ENCODE measurements around the gene SCT. TPM values are rescaled to one million over a fixed set of nuclear protein-coding genes. Genes with fewer than 3 reads are reported as not detected.

SCT gene
- total and polyA plus RNA-seq, 4 donors, result not detected

DNA sequence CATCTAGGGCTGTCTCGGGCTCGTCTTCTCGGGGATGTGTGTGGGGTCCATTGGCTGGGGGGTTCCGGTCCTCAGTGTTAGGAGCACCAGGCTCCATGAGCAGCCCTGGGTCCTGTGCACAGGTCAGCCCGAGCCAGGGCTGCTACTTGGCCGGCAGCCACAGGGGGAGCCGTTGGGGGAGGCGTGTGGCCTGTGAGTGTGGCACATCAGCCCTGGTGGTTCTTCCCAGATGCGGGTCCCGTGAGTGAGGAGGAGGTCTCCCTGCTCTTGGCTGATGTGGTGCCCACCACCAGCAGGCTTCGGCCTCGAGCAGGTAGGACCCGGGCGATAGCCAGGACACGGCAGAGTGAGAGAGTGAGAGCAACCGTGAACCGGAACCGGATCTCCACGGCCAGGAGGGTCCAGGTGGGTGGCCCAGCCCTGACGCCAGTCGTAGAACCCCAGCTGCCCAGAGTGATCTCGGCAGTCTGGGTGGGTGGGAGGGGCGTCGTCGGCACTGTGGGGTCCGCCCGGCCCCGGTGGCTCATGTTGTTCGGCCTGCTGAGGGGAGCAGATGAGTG lies 29.7 kb downstream of the SCT start:
- peaks cover 2 to 22% of the 10 kb centered on the region in 2 donors for H3K36me3 ChIP-seq (ENCODE audit: control insufficient read depth in 1 of 2, insufficient read depth in 2 of 2, low read length in 1 of 2)
- no peak for ATAC-seq (ENCODE audit: low FRiP score)
- no peak overlapping the region for H3K4me3 ChIP-seq (ENCODE audit: low read length in 2 of 2)
- no peak for DNase-seq
- 86 to 87% methylated on average over 29 of the region's 29 CpGs for WGBS, 2 donors
- H3K9me3 ChIP-seq (ENCODE audit: control insufficient read depth, low read length), result no peaks in the 10 kb centered on the region
- H3K4me1 ChIP-seq (ENCODE audit: control insufficient read depth in 1 of 2, insufficient read depth in 2 of 2, low read length in 2 of 2), result no peaks in the 10 kb centered on the region
- H3K27me3 ChIP-seq (ENCODE audit: control insufficient read depth in 1 of 2, insufficient read depth in 2 of 2, low read length in 1 of 2), result no peaks in the 10 kb centered on the region
- no peak overlapping the region for H3K27ac ChIP-seq (ENCODE audit: low read depth in 1 of 2, low read length in 2 of 2)
- intact Hi-C loops (cut with DNase I), result no loop called here

- DNase-seq (no peak), ATAC-seq (ENCODE audit: low FRiP score) (no peak)
- no peak overlapping the region for H3K27ac ChIP-seq (ENCODE audit: low read depth in 1 of 2, low read length in 2 of 2)
- no peaks in the 10 kb centered on the region for H3K9me3 ChIP-seq (ENCODE audit: control insufficient read depth, low read length)
- H3K4me3 ChIP-seq (ENCODE audit: low read length in 2 of 2), result no peak overlapping the region
- H3K27me3 ChIP-seq (ENCODE audit: control insufficient read depth in 1 of 2, insufficient read depth in 2 of 2, low read length in 1 of 2), result no peaks in the 10 kb centered on the region
- H3K36me3 ChIP-seq (ENCODE audit: control insufficient read depth in 1 of 2, insufficient read depth in 2 of 2, low read length in 1 of 2), result peaks cover 2 to 17% of the 10 kb centered on the region in 2 donors
- no peaks in the 10 kb centered on the region for H3K4me1 ChIP-seq (ENCODE audit: control insufficient read depth in 1 of 2, insufficient read depth in 2 of 2, low read length in 2 of 2)
- intact Hi-C loops (cut with DNase I), result no loop called here
- 86 to 91% methylated on average over 10 of the region's 10 CpGs for WGBS, 2 donors
These were observed 30.6 kb downstream of the SCT start for GRCh38 chr11:596374-596773.

DNA sequence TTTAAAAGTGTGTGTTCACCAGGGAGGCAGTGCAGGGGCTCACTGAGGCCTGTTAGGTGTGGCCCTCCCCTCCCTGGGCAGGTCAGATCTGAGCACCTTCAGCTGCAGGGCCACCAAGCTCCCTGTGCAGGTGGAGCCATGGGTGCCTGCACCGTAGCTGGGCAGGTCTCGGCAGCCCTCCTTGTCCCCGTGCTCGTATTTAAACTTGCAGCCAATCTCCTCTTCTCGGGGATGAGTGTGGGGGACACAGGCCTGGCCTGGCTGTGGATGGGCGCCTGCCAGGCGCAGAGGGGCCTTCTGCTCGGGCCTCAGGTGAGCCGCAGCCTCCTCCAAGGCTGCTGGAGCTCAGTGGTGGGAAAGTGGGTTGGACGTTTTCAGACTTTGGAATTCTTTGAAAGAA lies 31.6 kb downstream of the SCT start:
- H3K9me3 ChIP-seq (ENCODE audit: control insufficient read depth, low read length), result no peaks in the 10 kb centered on the region
- 89 to 91% methylated on average over 10 of the region's 10 CpGs for WGBS, 2 donors
- no peaks in the 10 kb centered on the region for H3K4me1 ChIP-seq (ENCODE audit: control insufficient read depth in 1 of 2, insufficient read depth in 2 of 2, low read length in 2 of 2)
- no peak overlapping the region for H3K4me3 ChIP-seq (ENCODE audit: low read length in 2 of 2)
- no peaks in the 10 kb centered on the region for H3K27me3 ChIP-seq (ENCODE audit: control insufficient read depth in 1 of 2, insufficient read depth in 2 of 2, low read length in 1 of 2)
- DNase-seq, result no peak
- no peak for ATAC-seq (ENCODE audit: low FRiP score)
- H3K36me3 ChIP-seq (ENCODE audit: control insufficient read depth in 1 of 2, insufficient read depth in 2 of 2, low read length in 1 of 2), result peaks cover 0 to 17% of the 10 kb centered on the region in 2 donors
- intact Hi-C loops (cut with DNase I), result no loop called here
- H3K27ac ChIP-seq (ENCODE audit: low read depth in 1 of 2, low read length in 2 of 2), result no peak overlapping the region

GRCh38 chr11:593347-593746 lies 33.6 kb downstream of the SCT start:
- ATAC-seq (ENCODE audit: low FRiP score) (no peak), DNase-seq (no peak)
- H3K4me3 ChIP-seq (ENCODE audit: low read length in 2 of 2), result no peak overlapping the region
- no peaks in the 10 kb centered on the region for H3K9me3 ChIP-seq (ENCODE audit: control insufficient read depth, low read length)
- H3K27me3 ChIP-seq (ENCODE audit: control insufficient read depth in 1 of 2, insufficient read depth in 2 of 2, low read length in 1 of 2), result no peaks in the 10 kb centered on the region
- peaks cover 3 to 17% of the 10 kb centered on the region in 2 donors for H3K36me3 ChIP-seq (ENCODE audit: control insufficient read depth in 1 of 2, insufficient read depth in 2 of 2, low read length in 1 of 2)
- 92 to 93% methylated on average over 19 to 21 of the region's 21 CpGs for WGBS, 2 donors
- no peaks in the 10 kb centered on the region for H3K4me1 ChIP-seq (ENCODE audit: control insufficient read depth in 1 of 2, insufficient read depth in 2 of 2, low read length in 2 of 2)
- no peak overlapping the region for H3K27ac ChIP-seq (ENCODE audit: low read depth in 1 of 2, low read length in 2 of 2)
- intact Hi-C loops (cut with DNase I), result no loop called here

DNA sequence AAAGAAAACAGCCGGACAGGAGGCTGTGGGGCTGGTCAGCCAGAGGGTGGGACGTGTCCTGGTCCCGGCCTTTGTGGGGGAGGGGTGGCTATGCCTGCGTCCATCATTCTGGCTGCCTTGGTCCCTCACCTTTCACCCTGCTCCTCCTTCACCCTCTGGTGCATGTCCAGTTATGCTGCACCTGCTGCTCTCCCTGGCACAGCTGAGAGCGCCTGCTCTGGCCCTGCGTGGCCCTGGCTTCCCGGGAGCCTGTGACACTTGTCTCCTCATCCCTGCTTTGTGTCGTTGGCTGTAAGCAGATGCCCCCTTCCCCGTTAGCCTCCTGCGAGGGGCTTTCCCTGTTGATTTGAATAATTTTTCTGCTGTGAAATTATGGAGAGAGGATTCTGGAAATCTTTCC lies 34.1 kb downstream of the SCT start:
- intact Hi-C loops (cut with DNase I), result no loop called here
- Histone ChIP-seq H3K4me3 (ENCODE audit: low read length in 2 of 2) (no peak overlapping the region), H3K27me3 (ENCODE audit: control insufficient read depth in 1 of 2, insufficient read depth in 2 of 2, low read length in 1 of 2) (no peaks in the 10 kb centered on the region), H3K27ac (ENCODE audit: low read depth in 1 of 2, low read length in 2 of 2) (no peak overlapping the region), H3K9me3 (ENCODE audit: control insufficient read depth, low read length) (no peaks in the 10 kb centered on the region), H3K36me3 (ENCODE audit: control insufficient read depth in 1 of 2, insufficient read depth in 2 of 2, low read length in 1 of 2) (peaks cover 3 to 15% of the 10 kb centered on the region in 2 donors), H3K4me1 (ENCODE audit: control insufficient read depth in 1 of 2, insufficient read depth in 2 of 2, low read length in 2 of 2) (no peaks in the 10 kb centered on the region)
- DNase-seq, result no peak
- no peak for ATAC-seq (ENCODE audit: low FRiP score)
- 89 to 90% methylated on average over 9 to 10 of the region's 10 CpGs for WGBS, 2 donors

- Histone ChIP-seq H3K27me3 (ENCODE audit: control insufficient read depth in 1 of 2, insufficient read depth in 2 of 2, low read length in 1 of 2) (no peaks in the 10 kb centered on the region), H3K27ac (ENCODE audit: low read depth in 1 of 2, low read length in 2 of 2) (no peak overlapping the region), H3K4me1 (ENCODE audit: control insufficient read depth in 1 of 2, insufficient read depth in 2 of 2, low read length in 2 of 2) (no peaks in the 10 kb centered on the region), H3K4me3 (ENCODE audit: low read length in 2 of 2) (no peak overlapping the region), H3K9me3 (ENCODE audit: control insufficient read depth, low read length) (no peaks in the 10 kb centered on the region), H3K36me3 (ENCODE audit: control insufficient read depth in 1 of 2, insufficient read depth in 2 of 2, low read length in 1 of 2) (peaks cover 3 to 13% of the 10 kb centered on the region in 2 donors)
- intact Hi-C loops (cut with DNase I), result no loop called here
- ATAC-seq (ENCODE audit: low FRiP score), result no peak
- no peak for DNase-seq
- WGBS, 2 donors, result 93 to 96% methylated on average over 22 of the region's 22 CpGs
These were observed 34.5 kb downstream of the SCT start for GRCh38 chr11:592501-592900.

DNA sequence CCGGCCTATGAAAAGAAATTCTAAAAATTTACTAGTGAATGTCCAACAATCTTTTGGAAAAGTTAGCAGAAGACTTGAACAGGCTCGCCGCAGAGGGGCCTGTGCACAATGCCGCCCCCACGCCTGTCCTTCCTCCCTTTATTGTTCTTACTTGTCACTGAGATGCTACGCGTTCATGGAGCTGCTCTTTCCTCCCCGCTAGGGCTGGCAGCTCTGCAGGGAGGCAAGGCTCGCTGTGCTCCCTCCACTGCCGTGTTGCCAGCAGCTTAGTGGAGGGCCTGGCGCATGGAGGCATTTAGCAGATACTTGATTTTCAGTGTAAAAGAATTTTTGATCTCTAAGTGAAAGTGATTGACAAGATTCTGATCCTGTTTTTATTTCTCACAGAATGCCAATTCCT lies 36.0 kb downstream of the SCT start:
- Histone ChIP-seq H3K27me3 (ENCODE audit: control insufficient read depth in 1 of 2, insufficient read depth in 2 of 2, low read length in 1 of 2) (no peaks in the 10 kb centered on the region), H3K9me3 (ENCODE audit: control insufficient read depth, low read length) (no peaks in the 10 kb centered on the region), H3K27ac (ENCODE audit: low read depth in 1 of 2, low read length in 2 of 2) (no peak overlapping the region), H3K4me1 (ENCODE audit: control insufficient read depth in 1 of 2, insufficient read depth in 2 of 2, low read length in 2 of 2) (no peaks in the 10 kb centered on the region), H3K36me3 (ENCODE audit: control insufficient read depth in 1 of 2, insufficient read depth in 2 of 2, low read length in 1 of 2) (peaks cover 3 to 10% of the 10 kb centered on the region in 2 donors), H3K4me3 (ENCODE audit: low read length in 2 of 2) (no peak overlapping the region)
- ATAC-seq (ENCODE audit: low FRiP score), result no peak
- DNase-seq, result no peak
- WGBS, 2 donors, result 80 to 84% methylated on average over 11 of the region's 11 CpGs
- intact Hi-C loops (cut with DNase I), result no loop called here

DNA sequence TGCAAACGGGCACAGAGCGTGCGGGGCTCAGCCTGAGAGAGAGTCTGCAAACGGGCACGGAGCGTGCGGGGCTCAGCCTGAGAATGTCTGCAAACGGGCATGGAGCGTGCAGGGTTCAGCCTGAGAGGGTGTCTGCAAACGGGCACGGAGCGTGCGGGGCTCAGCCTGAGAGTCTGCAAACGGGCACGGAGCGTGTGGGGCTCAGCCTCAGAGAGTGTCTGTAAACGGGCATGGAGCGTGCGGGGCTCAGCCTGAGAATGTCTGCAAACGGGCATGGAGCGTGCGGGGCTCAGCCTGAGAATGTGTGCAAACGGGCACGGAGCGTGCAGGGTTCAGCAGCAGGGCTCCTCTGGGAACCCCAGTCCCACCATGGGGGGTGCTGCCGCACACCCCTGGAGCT lies 37.2 kb downstream of the SCT start:
- H3K4me3 ChIP-seq (ENCODE audit: low read length in 2 of 2), result no peak overlapping the region
- intact Hi-C loops (cut with DNase I), result no loop called here
- peaks cover 3 to 10% of the 10 kb centered on the region in 2 donors for H3K36me3 ChIP-seq (ENCODE audit: control insufficient read depth in 1 of 2, insufficient read depth in 2 of 2, low read length in 1 of 2)
- 94% methylated on average over 26 of the region's 26 CpGs for WGBS, 2 donors
- ATAC-seq (ENCODE audit: low FRiP score) (no peak), DNase-seq (no peak)
- H3K27me3 ChIP-seq (ENCODE audit: control insufficient read depth in 1 of 2, insufficient read depth in 2 of 2, low read length in 1 of 2), result no peaks in the 10 kb centered on the region
- no peaks in the 10 kb centered on the region for H3K9me3 ChIP-seq (ENCODE audit: control insufficient read depth, low read length)
- no peaks in the 10 kb centered on the region for H3K4me1 ChIP-seq (ENCODE audit: control insufficient read depth in 1 of 2, insufficient read depth in 2 of 2, low read length in 2 of 2)
- H3K27ac ChIP-seq (ENCODE audit: low read depth in 1 of 2, low read length in 2 of 2), result no peak overlapping the region

GRCh38 chr11:587978-588380 lies 39.0 kb downstream of the SCT start:
- 61 to 73% methylated on average over 6 of the region's 6 CpGs for WGBS, 2 donors
- Histone ChIP-seq H3K9me3 (ENCODE audit: control insufficient read depth, low read length) (no peaks in the 10 kb centered on the region), H3K27me3 (ENCODE audit: control insufficient read depth in 1 of 2, insufficient read depth in 2 of 2, low read length in 1 of 2) (no peaks in the 10 kb centered on the region), H3K27ac (ENCODE audit: low read depth in 1 of 2, low read length in 2 of 2) (no peak overlapping the region), H3K4me3 (ENCODE audit: low read length in 2 of 2) (no peak overlapping the region), H3K36me3 (ENCODE audit: control insufficient read depth in 1 of 2, insufficient read depth in 2 of 2, low read length in 1 of 2) (peaks cover 3 to 8% of the 10 kb centered on the region in 2 donors), H3K4me1 (ENCODE audit: control insufficient read depth in 1 of 2, insufficient read depth in 2 of 2, low read length in 2 of 2) (no peaks in the 10 kb centered on the region)
- no peak for ATAC-seq (ENCODE audit: low FRiP score)
- intact Hi-C loops (cut with DNase I), result no loop called here
- DNase-seq, result no peak

Measured in aorta (tissue), 5 donors.